ENCODE results near the gene DIP2B. TPM values are rescaled to one million over a fixed set of nuclear protein-coding genes. Genes with fewer than 3 reads are reported as not detected.

The DIP2B gene
- total RNA-seq, 1 experiment from 2014 or later: 30.2 TPM

DNA sequence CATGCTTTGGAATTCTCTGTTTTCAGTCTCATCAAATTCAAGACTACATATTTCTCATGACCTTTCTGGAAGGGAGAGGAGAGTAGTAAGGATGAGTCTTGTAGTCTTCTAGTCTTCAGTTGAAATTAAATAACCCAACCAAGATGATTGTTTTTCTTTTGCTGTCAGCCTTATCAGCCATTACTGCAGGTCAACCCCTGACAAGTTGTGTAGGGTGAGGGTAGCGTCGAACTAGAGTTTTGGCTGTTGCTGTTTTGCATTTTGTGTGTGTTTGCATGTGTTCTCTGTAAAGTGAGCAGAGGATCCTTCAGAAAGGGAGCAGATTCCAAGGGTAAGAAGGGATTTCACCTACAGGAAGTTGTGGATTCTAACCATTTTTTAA is 28.4 kb downstream of the DIP2B start:
- no peaks in the 10 kb centered on the region for H3K27me3 ChIP-seq (ENCODE audit: control insufficient read depth, insufficient read depth, low read length)
- ChIA-PET CTCF (no interaction called here), POLR2A (no interaction called here)
- in situ Hi-C loops (cut with HindIII; ENCODE audit: low pct_unique_long_range_greater_than_20kb, low sequenced_read_pairs) (no loop called here), intact Hi-C loops (cut with micrococcal nuclease; ENCODE audit: unreplicated experiment) (no loop called here)
- TF ChIP-seq TCF7L2 (IDR thresholded peaks at IDR 0.05; ENCODE audit: low read depth, low read length): no peak
- TF ChIP-seq SIN3A (IDR thresholded peaks at IDR 0.05; ENCODE audit: borderline replicate concordance, insufficient read depth, low read depth, low read length): no peak
- TF ChIP-seq, protein P1, sequence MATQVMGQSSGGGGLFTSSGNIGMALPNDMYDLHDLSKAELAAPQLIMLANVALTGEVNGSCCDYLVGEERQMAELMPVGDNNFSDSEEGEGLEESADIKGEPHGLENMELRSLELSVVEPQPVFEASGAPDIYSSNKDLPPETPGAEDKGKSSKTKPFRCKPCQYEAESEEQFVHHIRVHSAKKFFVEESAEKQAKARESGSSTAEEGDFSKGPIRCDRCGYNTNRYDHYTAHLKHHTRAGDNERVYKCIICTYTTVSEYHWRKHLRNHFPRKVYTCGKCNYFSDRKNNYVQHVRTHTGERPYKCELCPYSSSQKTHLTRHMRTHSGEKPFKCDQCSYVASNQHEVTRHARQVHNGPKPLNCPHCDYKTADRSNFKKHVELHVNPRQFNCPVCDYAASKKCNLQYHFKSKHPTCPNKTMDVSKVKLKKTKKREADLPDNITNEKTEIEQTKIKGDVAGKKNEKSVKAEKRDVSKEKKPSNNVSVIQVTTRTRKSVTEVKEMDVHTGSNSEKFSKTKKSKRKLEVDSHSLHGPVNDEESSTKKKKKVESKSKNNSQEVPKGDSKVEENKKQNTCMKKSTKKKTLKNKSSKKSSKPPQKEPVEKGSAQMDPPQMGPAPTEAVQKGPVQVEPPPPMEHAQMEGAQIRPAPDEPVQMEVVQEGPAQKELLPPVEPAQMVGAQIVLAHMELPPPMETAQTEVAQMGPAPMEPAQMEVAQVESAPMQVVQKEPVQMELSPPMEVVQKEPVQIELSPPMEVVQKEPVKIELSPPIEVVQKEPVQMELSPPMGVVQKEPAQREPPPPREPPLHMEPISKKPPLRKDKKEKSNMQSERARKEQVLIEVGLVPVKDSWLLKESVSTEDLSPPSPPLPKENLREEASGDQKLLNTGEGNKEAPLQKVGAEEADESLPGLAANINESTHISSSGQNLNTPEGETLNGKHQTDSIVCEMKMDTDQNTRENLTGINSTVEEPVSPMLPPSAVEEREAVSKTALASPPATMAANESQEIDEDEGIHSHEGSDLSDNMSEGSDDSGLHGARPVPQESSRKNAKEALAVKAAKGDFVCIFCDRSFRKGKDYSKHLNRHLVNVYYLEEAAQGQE (IDR thresholded peaks at IDR 0.05; ENCODE audit: insufficient read depth in 1 of 2, low read depth in 2 of 2, low read length in 1 of 2): no peak
- TF ChIP-seq, protein P2, sequence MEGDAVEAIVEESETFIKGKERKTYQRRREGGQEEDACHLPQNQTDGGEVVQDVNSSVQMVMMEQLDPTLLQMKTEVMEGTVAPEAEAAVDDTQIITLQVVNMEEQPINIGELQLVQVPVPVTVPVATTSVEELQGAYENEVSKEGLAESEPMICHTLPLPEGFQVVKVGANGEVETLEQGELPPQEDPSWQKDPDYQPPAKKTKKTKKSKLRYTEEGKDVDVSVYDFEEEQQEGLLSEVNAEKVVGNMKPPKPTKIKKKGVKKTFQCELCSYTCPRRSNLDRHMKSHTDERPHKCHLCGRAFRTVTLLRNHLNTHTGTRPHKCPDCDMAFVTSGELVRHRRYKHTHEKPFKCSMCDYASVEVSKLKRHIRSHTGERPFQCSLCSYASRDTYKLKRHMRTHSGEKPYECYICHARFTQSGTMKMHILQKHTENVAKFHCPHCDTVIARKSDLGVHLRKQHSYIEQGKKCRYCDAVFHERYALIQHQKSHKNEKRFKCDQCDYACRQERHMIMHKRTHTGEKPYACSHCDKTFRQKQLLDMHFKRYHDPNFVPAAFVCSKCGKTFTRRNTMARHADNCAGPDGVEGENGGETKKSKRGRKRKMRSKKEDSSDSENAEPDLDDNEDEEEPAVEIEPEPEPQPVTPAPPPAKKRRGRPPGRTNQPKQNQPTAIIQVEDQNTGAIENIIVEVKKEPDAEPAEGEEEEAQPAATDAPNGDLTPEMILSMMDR (IDR thresholded peaks at IDR 0.05): no peak
- TF ChIP-seq POLR2AphosphoS5 (IDR thresholded peaks at IDR 0.05; ENCODE audit: low read depth, low read length): no peak
- no peaks in the 10 kb centered on the region for H3K9me3 ChIP-seq (ENCODE audit: control insufficient read depth, insufficient read depth, low read depth, low read length)
- no peaks in the 10 kb centered on the region for H3K36me3 ChIP-seq (ENCODE audit: control insufficient read depth, insufficient read depth, low read length)
- ATAC-seq (peak; percentile 13; the same call in 1 of the 2 replicates), DNase-seq (ENCODE audit: low read depth, low spot score) (no peak)
- peaks cover 31% of the 10 kb centered on the region for H3K4me1 ChIP-seq (ENCODE audit: control insufficient read depth, insufficient read depth, low read length)
- H3K27ac ChIP-seq (ENCODE audit: low read length): peak overlapping the region; percentile 70
- TSS peak; percentile 24 for BruUV-seq (replicated peaks)
- H3K4me3 ChIP-seq (ENCODE audit: low read depth in 2 of 2, low read length in 2 of 2): no peak overlapping the region

DNA sequence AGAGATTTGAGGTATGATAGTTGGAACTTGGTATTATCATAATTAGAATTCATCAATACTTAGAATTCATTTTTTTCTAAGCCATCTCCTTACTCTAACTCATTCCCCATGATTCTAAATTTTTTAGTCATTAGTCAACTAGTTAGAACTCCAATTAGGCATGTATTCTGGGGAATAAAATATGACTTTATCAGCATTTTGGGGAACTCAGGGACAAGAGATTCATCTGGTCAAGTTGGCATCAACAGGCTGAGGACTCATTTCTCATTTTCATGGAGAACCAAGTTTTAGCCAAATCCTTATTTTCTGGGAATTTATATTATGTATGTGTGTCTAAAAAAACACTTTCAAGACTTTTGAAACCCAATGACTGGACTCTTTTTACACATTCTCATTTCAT is 29.2 kb downstream of the DIP2B start:
- ChIA-PET POLR2A (no interaction called here), CTCF (no interaction called here)
- in situ Hi-C loops (cut with HindIII; ENCODE audit: low pct_unique_long_range_greater_than_20kb, low sequenced_read_pairs): no loop called here
- no TSS peak for BruUV-seq (replicated peaks)
- no peak for TF ChIP-seq SIN3A (IDR thresholded peaks at IDR 0.05; ENCODE audit: borderline replicate concordance, insufficient read depth, low read depth, low read length)
- no peak for TF ChIP-seq POLR2AphosphoS5 (IDR thresholded peaks at IDR 0.05; ENCODE audit: low read depth, low read length)
- TF ChIP-seq, protein P2 (IDR thresholded peaks at IDR 0.05): no peak
- TF ChIP-seq, protein P1 (IDR thresholded peaks at IDR 0.05; ENCODE audit: insufficient read depth in 1 of 2, low read depth in 2 of 2, low read length in 1 of 2): no peak
- no peak for TF ChIP-seq TCF7L2 (IDR thresholded peaks at IDR 0.05; ENCODE audit: low read depth, low read length)
- H3K27me3 ChIP-seq (ENCODE audit: control insufficient read depth, insufficient read depth, low read length): no peaks in the 10 kb centered on the region
- intact Hi-C loops (cut with micrococcal nuclease; ENCODE audit: unreplicated experiment): no loop called here
- no peaks in the 10 kb centered on the region for H3K9me3 ChIP-seq (ENCODE audit: control insufficient read depth, insufficient read depth, low read depth, low read length)
- DNase-seq (ENCODE audit: low read depth, low spot score): no peak
- H3K36me3 ChIP-seq (ENCODE audit: control insufficient read depth, insufficient read depth, low read length): no peaks in the 10 kb centered on the region
- ATAC-seq: no peak
- H3K4me3 ChIP-seq (ENCODE audit: low read depth in 2 of 2, low read length in 2 of 2): no peak overlapping the region
- H3K27ac ChIP-seq (ENCODE audit: low read length): no peak overlapping the region
- peaks cover 34% of the 10 kb centered on the region for H3K4me1 ChIP-seq (ENCODE audit: control insufficient read depth, insufficient read depth, low read length)

Data from Panc1 (cell line).